ENCODE measurements around the gene ZNF701.

- TF ChIP-seq EP300 (IDR thresholded peaks at IDR 0.05; ENCODE audit: borderline replicate concordance in 1 of 2, low read depth in 2 of 2, low read length in 2 of 2) = no peak
- no peak for TF ChIP-seq POLR2AphosphoS5 (IDR thresholded peaks at IDR 0.05; ENCODE audit: low read depth, low read length)
- no peak for TF ChIP-seq POLR2A (IDR thresholded peaks at IDR 0.05; ENCODE audit: control extremely low read depth in 1 of 2, low read depth in 2 of 2, low read length in 2 of 2)
- no peak for TF ChIP-seq FOSL1 (IDR thresholded peaks at IDR 0.05; ENCODE audit: insufficient read depth, low read depth, low read length)
- TF ChIP-seq CTCF (IDR thresholded peaks at IDR 0.05; ENCODE audit: control extremely low read depth in 1 of 3, insufficient read depth in 1 of 3, low read depth in 1 of 3, low read length in 3 of 3) = no peak
- TF ChIP-seq, protein P1, sequence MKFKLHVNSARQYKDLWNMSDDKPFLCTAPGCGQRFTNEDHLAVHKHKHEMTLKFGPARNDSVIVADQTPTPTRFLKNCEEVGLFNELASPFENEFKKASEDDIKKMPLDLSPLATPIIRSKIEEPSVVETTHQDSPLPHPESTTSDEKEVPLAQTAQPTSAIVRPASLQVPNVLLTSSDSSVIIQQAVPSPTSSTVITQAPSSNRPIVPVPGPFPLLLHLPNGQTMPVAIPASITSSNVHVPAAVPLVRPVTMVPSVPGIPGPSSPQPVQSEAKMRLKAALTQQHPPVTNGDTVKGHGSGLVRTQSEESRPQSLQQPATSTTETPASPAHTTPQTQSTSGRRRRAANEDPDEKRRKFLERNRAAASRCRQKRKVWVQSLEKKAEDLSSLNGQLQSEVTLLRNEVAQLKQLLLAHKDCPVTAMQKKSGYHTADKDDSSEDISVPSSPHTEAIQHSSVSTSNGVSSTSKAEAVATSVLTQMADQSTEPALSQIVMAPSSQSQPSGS (IDR thresholded peaks at IDR 0.05; ENCODE audit: low read length) = no peak
- TF ChIP-seq CREB1 (IDR thresholded peaks at IDR 0.05) = no peak
- TF ChIP-seq SRF (IDR thresholded peaks at IDR 0.05; ENCODE audit: low read depth, low read length) = no peak
- no peak for TF ChIP-seq ZNF274 (IDR thresholded peaks at IDR 0.05; ENCODE audit: borderline replicate concordance, extremely low read depth, low read length)
- no peak for TF ChIP-seq TBP (IDR thresholded peaks at IDR 0.05; ENCODE audit: low read depth, low read length)
- TF ChIP-seq, protein P2, sequence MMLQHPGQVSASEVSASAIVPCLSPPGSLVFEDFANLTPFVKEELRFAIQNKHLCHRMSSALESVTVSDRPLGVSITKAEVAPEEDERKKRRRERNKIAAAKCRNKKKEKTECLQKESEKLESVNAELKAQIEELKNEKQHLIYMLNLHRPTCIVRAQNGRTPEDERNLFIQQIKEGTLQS (IDR thresholded peaks at IDR 0.05; ENCODE audit: insufficient read depth, low read depth, low read length) = no peak
- no peak for TF ChIP-seq YY1 (IDR thresholded peaks at IDR 0.05; ENCODE audit: low read depth, low read length)
Measured at GRCh38 chr19:52532480-52532879, 37.6 kb upstream of the ZNF701 start.
